ENCODE results near the gene PDE4D.

GRCh38 chr5:59002162-59002825 lies 891.2 kb downstream of the PDE4D start:
- TF ChIP-seq CTCF (IDR thresholded peaks at IDR 0.05; ENCODE audit: extremely low read depth in 1 of 2, insufficient read depth in 1 of 2, low read depth in 1 of 2, low read length in 2 of 2) (no peak), POLR2AphosphoS5 (IDR thresholded peaks at IDR 0.05; ENCODE audit: insufficient read depth, low read depth, low read length) (no peak), EZH2 (IDR thresholded peaks at IDR 0.05; ENCODE audit: borderline replicate concordance, low read depth, low read length, severe bottlenecking) (no peak), POLR2A (IDR thresholded peaks at IDR 0.05; ENCODE audit: low read depth, low read length) (no peak)

Measured in endothelial cell of umbilical vein (primary cell).